GM18520 (cell line): ENCODE results near the gene RFX4.

Source experiments
- ATAC-seq: cut with Tn5 transposase; IDR thresholded peaks from one replicate; pipeline ENCODE4 v1.9.1; 2021; ENCODE audit not compliant: unreplicated experiment

RFX4 gene

DNA sequence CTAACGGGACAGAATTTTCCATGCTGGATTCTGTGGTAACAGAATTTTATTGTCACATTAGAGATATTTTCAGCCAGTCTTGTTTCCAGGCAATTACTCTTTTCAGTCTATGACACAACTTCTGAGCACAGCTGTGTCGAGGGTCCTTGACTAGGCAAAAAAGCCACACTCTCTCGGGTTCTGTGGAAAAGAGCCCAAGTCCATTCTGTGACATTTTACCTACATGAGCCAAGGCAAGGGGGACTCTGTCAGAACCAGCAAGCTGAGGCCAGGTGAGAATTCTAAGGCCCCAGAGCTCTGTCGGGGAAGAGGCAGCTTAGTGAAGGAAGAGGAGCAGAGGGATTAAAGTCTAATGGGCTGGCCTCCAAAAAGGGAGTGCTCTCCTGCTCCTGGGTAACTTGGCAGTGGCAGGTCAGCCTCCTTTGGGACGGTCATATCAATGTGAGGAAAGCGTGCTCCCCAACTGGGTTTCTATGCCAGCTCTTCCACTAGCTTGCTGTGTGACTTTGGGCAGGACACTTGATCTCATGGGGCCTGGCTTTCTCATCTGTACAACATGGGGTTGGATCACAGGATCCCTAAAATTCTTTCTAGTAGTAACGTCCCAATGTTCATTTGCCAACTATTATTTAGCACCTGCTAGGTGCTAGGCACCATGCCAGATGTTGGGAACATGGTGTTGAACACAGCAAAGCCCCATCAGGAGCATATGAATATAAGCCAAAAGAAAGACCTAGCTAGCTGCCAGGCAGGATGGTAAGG is 175.7 kb downstream of the RFX4 start:
- ATAC-seq: no peak

GRCh38 chr12:106759526-106760183 is 176.9 kb downstream of the RFX4 start:
- no peak for ATAC-seq

- peak; percentile 84 for ATAC-seq
Measured at GRCh38 chr12:106760184-106760531, 177.4 kb downstream of the RFX4 start.

DNA sequence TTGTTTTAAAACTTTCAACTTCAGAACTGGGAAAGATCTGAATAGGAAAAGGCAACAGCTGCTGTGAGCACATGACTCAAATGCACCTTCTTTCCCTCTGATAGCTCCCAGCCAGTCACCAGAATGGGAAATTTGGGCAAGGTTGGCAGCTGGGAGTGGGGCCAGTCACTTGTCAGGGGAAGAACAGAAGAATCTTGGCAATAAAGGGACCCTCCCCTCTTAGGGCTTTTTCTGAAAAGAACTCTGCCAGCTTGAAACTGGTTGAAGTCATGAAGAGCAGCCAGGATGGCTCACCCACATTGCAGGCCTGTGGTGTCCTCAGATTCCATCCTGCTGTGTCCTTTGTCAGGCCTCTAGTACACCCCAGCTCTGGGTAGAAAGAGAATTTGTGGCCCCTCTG is 181.4 kb downstream of the RFX4 start:
- ATAC-seq: no peak

DNA sequence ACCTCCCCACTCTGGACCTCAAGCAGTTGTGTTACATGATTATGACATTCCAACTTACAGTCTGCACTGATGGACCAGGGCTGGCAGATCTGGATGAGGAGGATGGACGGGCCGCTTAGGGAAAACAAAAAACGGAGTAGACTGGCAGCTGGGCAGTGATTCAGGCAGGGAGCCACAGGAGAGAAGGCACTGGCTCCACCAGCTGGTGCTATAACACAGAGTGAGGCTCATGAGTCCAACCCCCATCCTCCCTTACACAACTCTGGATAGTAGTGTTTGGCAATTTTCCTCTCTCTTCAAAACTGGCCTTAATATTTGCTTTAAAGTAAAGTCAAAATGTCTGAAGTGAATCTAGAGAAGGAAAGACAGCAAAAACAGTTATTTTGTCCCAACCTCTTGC is 181.9 kb downstream of the RFX4 start:
- ATAC-seq: no peak

GRCh38 chr12:106766393-106766826 is 183.6 kb downstream of the RFX4 start:
- ATAC-seq: no peak

GRCh38 chr12:106767206-106767605 is 184.4 kb downstream of the RFX4 start:
- ATAC-seq: no peak

- ATAC-seq: no peak
Measured at GRCh38 chr12:106767954-106768822, 185.4 kb downstream of the RFX4 start.

GRCh38 chr12:106769078-106769477 is 186.3 kb downstream of the RFX4 start:
- ATAC-seq: no peak

DNA sequence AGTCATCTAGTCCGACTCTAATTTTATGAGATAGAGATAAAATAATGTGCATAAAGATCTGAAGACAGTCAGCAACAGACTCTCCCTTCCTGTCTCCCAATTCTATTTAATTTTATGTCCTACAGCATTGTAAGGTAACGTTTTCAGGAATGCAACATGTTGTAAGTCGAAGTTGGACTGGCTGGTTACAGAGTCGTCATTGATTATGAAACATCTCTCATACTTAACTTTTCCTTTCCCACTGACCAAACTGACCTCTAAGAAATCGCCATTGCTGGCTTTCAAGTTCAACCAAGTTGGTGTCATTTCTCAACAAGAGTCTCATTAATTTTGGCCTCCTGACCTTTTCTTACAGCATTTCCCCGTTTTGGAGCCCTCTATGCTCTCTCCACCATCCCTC is 186.7 kb downstream of the RFX4 start:
- ATAC-seq: no peak

GRCh38 chr12:106771425-106771824 is 188.6 kb downstream of the RFX4 start:
- no peak for ATAC-seq

DNA sequence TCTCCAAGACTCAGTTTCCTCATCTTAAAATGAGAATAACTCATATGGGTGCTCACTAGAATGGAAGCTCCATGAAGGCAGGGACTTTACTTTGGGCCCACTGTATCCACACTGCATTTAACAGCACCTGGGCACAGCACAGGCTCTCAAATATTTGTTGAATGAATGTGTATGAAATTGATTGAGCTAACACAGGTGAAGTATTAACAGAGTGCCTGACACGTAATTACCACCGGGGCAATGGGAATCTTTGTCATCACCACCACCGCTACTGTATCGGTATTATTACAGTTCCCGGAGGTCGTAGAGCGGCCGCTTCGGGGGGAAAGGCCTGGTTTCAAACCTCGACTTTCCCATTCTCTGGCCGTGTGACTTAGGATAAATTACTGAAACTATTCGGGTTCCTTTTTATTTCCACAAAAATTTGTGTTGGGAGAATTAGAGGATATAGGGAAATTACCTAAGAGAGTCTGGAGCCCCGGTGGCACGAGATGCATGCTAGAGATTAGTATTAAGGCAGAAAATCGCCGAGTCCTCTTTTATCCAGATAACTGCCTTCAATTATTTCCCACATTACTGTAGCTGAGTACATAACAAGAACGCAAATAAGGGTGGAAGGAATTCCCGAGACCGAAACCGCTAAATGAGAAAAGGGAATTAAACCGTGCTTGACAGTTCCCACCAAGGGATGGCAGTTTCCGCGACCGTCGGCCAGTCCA is 190.6 kb downstream of the RFX4 start:
- no peak for ATAC-seq

- ATAC-seq: peak; percentile 69
Measured at GRCh38 chr12:106774005-106774807, 191.4 kb downstream of the RFX4 start, which contains the start of gene RIC8B. Gene RIC8B, plus strand, starts transcription at chr12:106774682. Its CDS starts 64 bp downstream, at chr12:106774746.

GRCh38 chr12:106774808-106775524 is 192.2 kb downstream of the RFX4 start:
- no peak for ATAC-seq

GRCh38 chr12:106776897-106777296 is 194.1 kb downstream of the RFX4 start:
- ATAC-seq: no peak

DNA sequence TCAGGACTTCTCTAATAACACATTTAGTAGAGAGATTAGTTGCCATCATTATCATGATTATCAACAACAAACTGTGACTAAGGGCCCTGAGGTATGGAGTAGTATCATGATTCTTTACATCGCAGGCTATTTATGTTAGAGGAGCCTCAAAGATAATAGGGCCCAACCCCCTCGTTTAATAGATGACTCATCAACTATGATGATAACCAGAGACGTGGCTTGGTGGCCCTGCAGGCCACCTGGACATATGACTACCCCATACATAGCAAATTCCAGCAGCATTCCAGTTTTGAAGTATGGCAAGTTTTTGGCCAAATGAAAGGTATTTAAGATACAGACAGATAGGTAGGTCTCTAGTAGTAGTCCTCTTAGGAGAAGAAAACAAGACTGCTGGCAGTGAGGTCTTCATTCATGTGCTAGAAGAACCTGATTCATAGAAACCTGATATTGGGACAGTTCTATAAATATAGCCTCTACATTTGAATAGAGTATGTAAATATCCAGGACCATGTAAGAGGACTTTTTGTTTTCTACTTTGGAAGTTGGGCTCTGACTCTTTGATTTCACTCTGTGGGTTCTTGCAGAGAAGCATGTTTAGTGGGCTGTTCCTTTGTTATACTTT is 197.3 kb downstream of the RFX4 start:
- ATAC-seq: no peak

DNA sequence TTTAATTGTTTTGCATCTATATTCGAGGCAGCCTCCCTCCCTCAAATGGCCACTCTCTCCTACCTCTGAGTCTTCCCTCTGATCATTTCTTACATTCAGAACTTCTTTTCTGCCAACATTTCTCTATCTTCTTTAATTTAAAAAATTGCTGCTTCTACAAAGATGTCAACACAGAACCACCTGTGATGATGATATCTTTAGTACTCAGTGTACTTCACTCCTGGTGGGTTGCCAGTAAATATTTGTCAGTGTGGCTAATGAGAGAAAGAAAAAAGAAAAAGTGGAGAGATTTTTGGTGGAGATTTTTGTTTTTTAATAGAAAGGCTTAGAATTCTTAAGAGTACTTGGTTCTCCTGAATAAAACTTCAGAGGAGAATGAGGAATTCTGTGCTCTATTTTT is 199.8 kb downstream of the RFX4 start:
- no peak for ATAC-seq

- no peak for ATAC-seq
Measured at GRCh38 chr12:106783515-106783914, 200.7 kb downstream of the RFX4 start.

GRCh38 chr12:106790020-106790419 is 207.2 kb downstream of the RFX4 start:
- no peak for ATAC-seq
